ENCODE data around the gene CMTM4. TPM values are rescaled to one million over a fixed set of nuclear protein-coding genes. Genes with fewer than 3 reads are reported as not detected.
"Not testable (repeated sequence)": the region's sequence is repeated elsewhere in the genome, so short reads cannot be mapped to it uniquely, and the experiment has no call there.

CMTM4 gene
- polyA plus RNA-seq, 1 donor (not counting 4 experiments of a cell fraction or from before 2014, with no cell fraction given), result 23.1 TPM

- no peaks in the 10 kb centered on the region for H3K9me1 ChIP-seq (ENCODE audit: control insufficient read depth, extremely low read depth, insufficient read depth, low read length)
- peaks cover 18% of the 10 kb centered on the region for H3K4me1 ChIP-seq (ENCODE audit: control insufficient read depth, extremely low read depth, insufficient read depth, low read length)
- H3K4me3 ChIP-seq (ENCODE audit: control insufficient read depth in 2 of 3, extremely low read depth in 1 of 3, insufficient read depth in 2 of 3, low read depth in 1 of 3, low read length in 3 of 3), result no peak overlapping the region
- H2AFZ ChIP-seq (ENCODE audit: control insufficient read depth, low read length), result no peak overlapping the region
- H4K20me1 ChIP-seq (ENCODE audit: control insufficient read depth, extremely low read depth, insufficient read depth, low read length), result no peaks in the 10 kb centered on the region
- peaks cover 7% of the 10 kb centered on the region for H3K79me2 ChIP-seq (ENCODE audit: control insufficient read depth, insufficient read depth, low read length)
- no peak for TF ChIP-seq EZH2 (IDR thresholded peaks at IDR 0.05; ENCODE audit: low read length)
- TF ChIP-seq, protein P1, sequence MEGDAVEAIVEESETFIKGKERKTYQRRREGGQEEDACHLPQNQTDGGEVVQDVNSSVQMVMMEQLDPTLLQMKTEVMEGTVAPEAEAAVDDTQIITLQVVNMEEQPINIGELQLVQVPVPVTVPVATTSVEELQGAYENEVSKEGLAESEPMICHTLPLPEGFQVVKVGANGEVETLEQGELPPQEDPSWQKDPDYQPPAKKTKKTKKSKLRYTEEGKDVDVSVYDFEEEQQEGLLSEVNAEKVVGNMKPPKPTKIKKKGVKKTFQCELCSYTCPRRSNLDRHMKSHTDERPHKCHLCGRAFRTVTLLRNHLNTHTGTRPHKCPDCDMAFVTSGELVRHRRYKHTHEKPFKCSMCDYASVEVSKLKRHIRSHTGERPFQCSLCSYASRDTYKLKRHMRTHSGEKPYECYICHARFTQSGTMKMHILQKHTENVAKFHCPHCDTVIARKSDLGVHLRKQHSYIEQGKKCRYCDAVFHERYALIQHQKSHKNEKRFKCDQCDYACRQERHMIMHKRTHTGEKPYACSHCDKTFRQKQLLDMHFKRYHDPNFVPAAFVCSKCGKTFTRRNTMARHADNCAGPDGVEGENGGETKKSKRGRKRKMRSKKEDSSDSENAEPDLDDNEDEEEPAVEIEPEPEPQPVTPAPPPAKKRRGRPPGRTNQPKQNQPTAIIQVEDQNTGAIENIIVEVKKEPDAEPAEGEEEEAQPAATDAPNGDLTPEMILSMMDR (optimal IDR thresholded peaks at IDR 0.05 in 1 of 3, IDR thresholded peaks at IDR 0.05 in 1 of 3, conservative IDR thresholded peaks at IDR 0.05 in 1 of 3; ENCODE audit: extremely low read depth in 1 of 3, insufficient read depth in 2 of 3, low read length in 3 of 3), result no peak
- peaks cover 0 to 6% of the 10 kb centered on the region in 2 experiments for H3K36me3 ChIP-seq (ENCODE audit: control insufficient read depth in 2 of 2, extremely low read depth in 1 of 2, insufficient read depth in 2 of 2, low read length in 2 of 2)
- DNase-seq (ENCODE audit: low read depth, low spot score) (no peak), FAIRE-seq (no peak)
- dilution Hi-C loops (cut with MboI; ENCODE audit: extremely low pct_ligation_motif_present, low sequenced_read_pairs), result no loop called here
- no peak overlapping the region for H3K9ac ChIP-seq (ENCODE audit: control insufficient read depth, extremely low read depth, insufficient read depth, low read length)
- H3K9me3 ChIP-seq (ENCODE audit: control insufficient read depth, low read depth, low read length), result no peaks in the 10 kb centered on the region
- H3K27ac ChIP-seq (ENCODE audit: control insufficient read depth, insufficient read depth, low read length), result no peak overlapping the region
- H3K4me2 ChIP-seq (ENCODE audit: control insufficient read depth, extremely low read depth, insufficient read depth, low read depth, low read length), result no peak overlapping the region
- H3K27me3 ChIP-seq (ENCODE audit: control insufficient read depth, extremely low read depth, insufficient read depth, low read length), result no peaks in the 10 kb centered on the region
Measured at GRCh38 chr16:66635406-66635805, 61.1 kb downstream of the CMTM4 start.

DNA sequence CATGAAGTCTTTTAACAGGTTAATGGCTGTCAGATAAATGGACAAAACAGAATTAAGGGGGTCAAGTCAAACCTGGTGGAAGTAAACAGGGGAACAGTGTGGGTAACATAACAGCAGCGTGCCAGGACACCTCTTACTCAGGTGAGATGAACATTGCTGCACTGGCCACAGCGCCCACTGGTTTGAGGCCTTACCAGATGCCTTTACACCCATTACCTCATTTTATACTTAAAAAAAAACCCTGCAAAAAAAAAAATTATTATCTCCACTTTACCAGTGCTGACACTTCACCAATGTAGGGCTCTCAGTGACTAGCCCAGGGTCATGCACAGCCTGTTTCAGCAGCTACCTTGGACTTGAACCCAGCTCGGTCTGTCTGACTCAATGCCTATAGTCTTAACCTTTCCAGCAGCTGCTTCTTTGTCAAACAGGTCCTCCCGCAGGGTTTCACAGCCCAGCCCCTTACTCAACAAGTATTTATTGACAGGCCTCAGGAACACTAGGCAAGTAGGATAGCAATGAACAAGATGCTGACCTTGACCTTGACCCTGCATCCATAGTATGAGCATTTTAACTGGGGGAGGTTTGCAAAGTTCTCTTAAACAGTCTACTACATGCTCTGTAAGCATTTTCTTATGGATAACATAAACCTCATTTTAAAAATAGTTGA, 61.9 kb downstream of the CMTM4 start:
- dilution Hi-C loops (cut with MboI; ENCODE audit: extremely low pct_ligation_motif_present, low sequenced_read_pairs), result no loop called here
- TF ChIP-seq, protein P1 (optimal IDR thresholded peaks at IDR 0.05 in 1 of 3, IDR thresholded peaks at IDR 0.05 in 1 of 3, conservative IDR thresholded peaks at IDR 0.05 in 1 of 3; ENCODE audit: extremely low read depth in 1 of 3, insufficient read depth in 2 of 3, low read length in 3 of 3), result no peak

DNA sequence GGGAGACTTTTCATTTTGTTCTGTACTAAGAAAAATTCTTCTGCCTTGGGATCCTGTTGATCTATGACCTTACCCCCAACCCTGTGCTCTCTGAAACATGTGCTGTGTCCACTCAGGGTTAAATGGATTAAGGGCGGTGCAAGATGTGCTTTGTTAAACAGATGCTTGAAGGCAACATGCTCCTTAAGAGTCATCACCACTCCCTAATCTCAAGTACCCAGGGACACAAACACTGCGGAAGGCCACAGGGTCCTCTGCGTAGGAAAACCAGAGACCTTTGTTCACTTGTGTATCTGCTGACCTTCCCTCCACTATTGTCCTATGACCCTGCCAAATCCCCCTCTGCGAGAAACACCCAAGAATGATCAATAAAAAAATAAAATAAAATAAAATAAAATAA, 65.0 kb downstream of the CMTM4 start:
- dilution Hi-C loops (cut with MboI; ENCODE audit: extremely low pct_ligation_motif_present, low sequenced_read_pairs); H3K4me1 ChIP-seq (ENCODE audit: control insufficient read depth, extremely low read depth, insufficient read depth, low read length); DNase-seq (ENCODE audit: low read depth, low spot score); H3K4me2 ChIP-seq (ENCODE audit: control insufficient read depth, extremely low read depth, insufficient read depth, low read depth, low read length); H3K27me3 ChIP-seq (ENCODE audit: control insufficient read depth, extremely low read depth, insufficient read depth, low read length); H3K27ac ChIP-seq (ENCODE audit: control insufficient read depth, insufficient read depth, low read length); H3K9me3 ChIP-seq (ENCODE audit: control insufficient read depth, low read depth, low read length); H3K9ac ChIP-seq (ENCODE audit: control insufficient read depth, extremely low read depth, insufficient read depth, low read length); H2AFZ ChIP-seq (ENCODE audit: control insufficient read depth, low read length); FAIRE-seq; H4K20me1 ChIP-seq (ENCODE audit: control insufficient read depth, extremely low read depth, insufficient read depth, low read length); H3K4me3 ChIP-seq (ENCODE audit: control insufficient read depth in 2 of 3, extremely low read depth in 1 of 3, insufficient read depth in 2 of 3, low read depth in 1 of 3, low read length in 3 of 3); H3K79me2 ChIP-seq (ENCODE audit: control insufficient read depth, insufficient read depth, low read length); H3K9me1 ChIP-seq (ENCODE audit: control insufficient read depth, extremely low read depth, insufficient read depth, low read length); H3K36me3 ChIP-seq (ENCODE audit: control insufficient read depth in 2 of 2, extremely low read depth in 1 of 2, insufficient read depth in 2 of 2, low read length in 2 of 2): not testable (repeated sequence)

More for the DNA sequence above, 61.9 kb downstream of the CMTM4 start:
- Histone ChIP-seq H3K79me2 (ENCODE audit: control insufficient read depth, insufficient read depth, low read length) (peaks cover 5% of the 10 kb centered on the region), H3K9me3 (ENCODE audit: control insufficient read depth, low read depth, low read length) (no peaks in the 10 kb centered on the region), H4K20me1 (ENCODE audit: control insufficient read depth, extremely low read depth, insufficient read depth, low read length) (no peaks in the 10 kb centered on the region), H3K9me1 (ENCODE audit: control insufficient read depth, extremely low read depth, insufficient read depth, low read length) (peaks cover 3% of the 10 kb centered on the region), H3K4me2 (ENCODE audit: control insufficient read depth, extremely low read depth, insufficient read depth, low read depth, low read length) (no peak overlapping the region), H3K4me3 (ENCODE audit: control insufficient read depth in 2 of 3, extremely low read depth in 1 of 3, insufficient read depth in 2 of 3, low read depth in 1 of 3, low read length in 3 of 3) (no peak overlapping the region), H2AFZ (ENCODE audit: control insufficient read depth, low read length) (no peak overlapping the region), H3K9ac (ENCODE audit: control insufficient read depth, extremely low read depth, insufficient read depth, low read length) (no peak overlapping the region), H3K36me3 (ENCODE audit: control insufficient read depth in 2 of 2, extremely low read depth in 1 of 2, insufficient read depth in 2 of 2, low read length in 2 of 2) (peaks cover 0 to 6% of the 10 kb centered on the region in 2 experiments), H3K27ac (ENCODE audit: control insufficient read depth, insufficient read depth, low read length) (no peak overlapping the region), H3K27me3 (ENCODE audit: control insufficient read depth, extremely low read depth, insufficient read depth, low read length) (no peaks in the 10 kb centered on the region), H3K4me1 (ENCODE audit: control insufficient read depth, extremely low read depth, insufficient read depth, low read length) (peaks cover 21% of the 10 kb centered on the region)
- FAIRE-seq (no peak), DNase-seq (ENCODE audit: low read depth, low spot score) (no peak)
